Activated CD8-positive, alpha-beta T cell treated with anti-CD3 and anti-CD28 coated beads, Interleukin-2, amount 10 ng/mL, durations not matched to agents 7 days and 5 days (primary cell): ENCODE measurements around the gene FHIT. TPM values are rescaled to one million over a fixed set of nuclear protein-coding genes. Genes with fewer than 3 reads are reported as not detected.

Experiments
- ATAC-seq: fragments of 150-1000 bp; cut with Tn5 transposase; one replicate; pipeline ENCODE4 v1.10.0; 2021; ENCODE audit warnings: moderate library complexity
- CTCF ChIA-PET: fragments of 350-600 bp; sonication (Branson Sonifier 250); formaldehyde crosslinking; loops from one replicate; lab custom pipeline; 2021; ENCODE audit warnings: antibody characterized with exemption; lab: Charles Lee
- POLR2A ChIA-PET: fragments of 350-600 bp; sonication (Branson Sonifier 250); formaldehyde crosslinking; loops from one replicate; lab custom pipeline; 2021; ENCODE audit warnings: antibody characterized with exemption; lab: Charles Lee
- DNase-seq: peaks from one replicate; pipeline ENCODE4 v3.0.0-alpha.2; 2020
- H3K27ac Mint-ChIP-seq: one replicate; pipeline ENCODE4 v1.8.0; 2021; ENCODE audit warnings: mild to moderate bottlenecking, mixed read lengths
- H3K27me3 Mint-ChIP-seq: one replicate; pipeline ENCODE4 v1.8.0; 2021; ENCODE audit warnings: low read depth, mixed read lengths
- H3K36me3 Mint-ChIP-seq: one replicate; pipeline ENCODE4 v1.8.0; 2021; ENCODE audit warnings: low read depth, mixed read lengths
- H3K4me1 Mint-ChIP-seq: one replicate; pipeline ENCODE4 v1.8.0; 2021; ENCODE audit warnings: low read depth, mixed read lengths
- H3K4me3 Mint-ChIP-seq: one replicate; pipeline ENCODE4 v1.8.0; 2021; ENCODE audit warnings: mild to moderate bottlenecking, mixed read lengths
- H3K9me3 Mint-ChIP-seq: one replicate; pipeline ENCODE4 v1.8.0; 2022; ENCODE audit warnings: mixed read lengths; ENCODE audit not compliant: insufficient read depth
- total RNA-seq, 2 experiments: library from RNA; stranded (reverse); gene quantifications; one replicate each; pipeline ENCODE4 v1.2.3, GENCODE V29; 2021

The FHIT gene
- total RNA-seq, 2 experiments from 2014 or later, result 4.8 TPM

GRCh38 chr3:60413551-60413950, 837.7 kb downstream of the FHIT start:
- H3K9me3 Mint-ChIP-seq, result no peaks in the 10 kb centered on the region
- ATAC-seq (no peak), DNase-seq (no peak)
- ChIA-PET POLR2A (no interaction called here), CTCF (no interaction called here)
- no peaks in the 10 kb centered on the region for H3K4me1 Mint-ChIP-seq
- no peak overlapping the region for H3K4me3 Mint-ChIP-seq
- H3K27ac Mint-ChIP-seq, result no peak overlapping the region
- H3K27me3 Mint-ChIP-seq, result no peaks in the 10 kb centered on the region
- H3K36me3 Mint-ChIP-seq, result no peaks in the 10 kb centered on the region

DNA sequence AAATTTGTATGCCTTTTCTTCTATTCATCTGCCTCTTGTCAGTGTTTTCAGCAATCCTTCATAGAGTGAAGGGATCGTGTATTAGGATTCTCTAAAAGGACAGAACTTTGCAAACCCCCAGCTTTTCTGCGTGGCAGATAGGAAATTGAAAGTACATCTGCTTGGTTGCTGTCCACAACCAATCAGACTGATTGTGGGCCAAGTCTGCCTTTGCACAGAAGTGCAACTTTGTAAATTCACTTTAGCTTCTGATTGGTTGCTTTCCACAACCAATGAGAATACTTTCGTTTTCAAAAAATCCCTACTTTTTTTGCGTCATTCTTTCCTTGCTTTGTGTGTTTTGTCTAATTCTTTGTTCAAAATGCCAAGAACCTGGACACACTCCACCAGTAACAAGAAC, 847.4 kb downstream of the FHIT start:
- H3K4me3 Mint-ChIP-seq, result no peak overlapping the region
- peaks cover 1% of the 10 kb centered on the region for H3K4me1 Mint-ChIP-seq
- no peak overlapping the region for H3K27ac Mint-ChIP-seq
- H3K36me3 Mint-ChIP-seq, result no peaks in the 10 kb centered on the region
- CTCF ChIA-PET, result no interaction called here
- no peaks in the 10 kb centered on the region for H3K27me3 Mint-ChIP-seq
- POLR2A ChIA-PET, result no interaction called here
- no peaks in the 10 kb centered on the region for H3K9me3 Mint-ChIP-seq
- ATAC-seq (no peak), DNase-seq (no peak)

- no peak overlapping the region for H3K4me3 Mint-ChIP-seq
- no peak overlapping the region for H3K27ac Mint-ChIP-seq
- no peaks in the 10 kb centered on the region for H3K27me3 Mint-ChIP-seq
- ATAC-seq (no peak), DNase-seq (no peak)
- no peaks in the 10 kb centered on the region for H3K36me3 Mint-ChIP-seq
- CTCF ChIA-PET, result no interaction called here
- POLR2A ChIA-PET, result no interaction called here
- H3K9me3 Mint-ChIP-seq, result no peaks in the 10 kb centered on the region
- peaks cover 1% of the 10 kb centered on the region for H3K4me1 Mint-ChIP-seq
Observed at GRCh38 chr3:60402931-60403330, 848.3 kb downstream of the FHIT start.

- no peak overlapping the region for H3K27ac Mint-ChIP-seq
- no peaks in the 10 kb centered on the region for H3K9me3 Mint-ChIP-seq
- ATAC-seq, result no peak
Observed at GRCh38 chr3:60399861-60400845, 851.1 kb downstream of the FHIT start.

DNA sequence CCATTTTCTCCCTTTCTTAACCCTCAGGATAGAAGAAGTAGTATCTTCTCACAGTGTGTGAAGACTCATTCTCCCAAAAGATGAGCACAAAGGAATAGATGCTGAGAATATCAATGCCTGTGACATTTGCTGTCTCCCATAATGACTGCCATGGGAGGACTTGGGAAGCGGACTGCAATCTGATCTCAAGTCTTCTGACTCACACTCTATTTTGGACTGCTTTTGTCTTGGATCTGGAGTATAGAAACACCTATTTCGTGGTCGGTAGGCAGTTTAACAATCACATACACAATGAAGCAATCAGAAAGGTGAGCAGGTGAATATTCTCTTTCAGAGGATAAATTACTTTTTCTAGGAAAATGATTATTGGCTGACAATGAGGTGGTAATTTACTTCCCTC, 852.0 kb downstream of the FHIT start:
- H3K36me3 Mint-ChIP-seq, result no peaks in the 10 kb centered on the region
- no peak for DNase-seq
- ChIA-PET POLR2A (no interaction called here), CTCF (no interaction called here)
- peaks cover 1% of the 10 kb centered on the region for H3K4me1 Mint-ChIP-seq
- H3K27me3 Mint-ChIP-seq, result no peaks in the 10 kb centered on the region
- H3K4me3 Mint-ChIP-seq, result no peak overlapping the region
- no peak for ATAC-seq
- no peaks in the 10 kb centered on the region for H3K9me3 Mint-ChIP-seq
- H3K27ac Mint-ChIP-seq, result no peak overlapping the region

More at GRCh38 chr3:60399861-60400845, 851.1 kb downstream of the FHIT start:
- no peaks in the 10 kb centered on the region for H3K27me3 Mint-ChIP-seq
- DNase-seq, result no peak
- H3K36me3 Mint-ChIP-seq, result no peaks in the 10 kb centered on the region
- peaks cover 1% of the 10 kb centered on the region for H3K4me1 Mint-ChIP-seq
- ChIA-PET POLR2A (no interaction called here), CTCF (no interaction called here)
- no peak overlapping the region for H3K4me3 Mint-ChIP-seq

DNA sequence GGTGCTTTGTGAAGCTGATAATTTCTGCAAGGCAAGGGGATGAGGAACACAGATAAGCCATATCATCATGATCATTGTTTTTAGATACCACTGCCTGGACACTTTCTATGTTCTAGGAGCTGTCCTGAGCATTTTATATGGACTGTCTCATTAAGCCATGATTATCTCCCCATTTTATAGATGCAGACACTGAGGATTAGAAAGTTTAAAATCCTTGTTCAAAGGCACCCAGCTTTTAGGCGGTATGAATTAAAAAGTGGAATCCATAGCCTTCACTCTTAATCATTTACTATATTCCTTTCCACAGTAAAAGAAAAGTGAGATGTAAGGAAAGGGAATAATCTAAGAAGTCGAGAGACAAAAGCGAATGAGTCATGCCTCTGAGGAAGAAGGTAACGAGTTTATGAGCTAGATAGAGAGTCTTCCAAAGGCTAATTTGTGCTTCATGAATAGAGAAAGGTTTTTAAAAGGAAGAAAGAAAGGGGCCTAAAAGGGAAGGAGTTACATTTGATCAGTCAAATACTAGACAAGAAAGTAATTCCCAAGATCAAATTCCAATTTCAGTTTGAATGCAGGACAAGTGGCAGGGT, 856.0 kb downstream of the FHIT start:
- ChIA-PET CTCF (no interaction called here), POLR2A (no interaction called here)
- ATAC-seq (no peak), DNase-seq (no peak)
- no peaks in the 10 kb centered on the region for H3K9me3 Mint-ChIP-seq
- no peak overlapping the region for H3K4me3 Mint-ChIP-seq
- H3K4me1 Mint-ChIP-seq, result peaks cover 1% of the 10 kb centered on the region
- no peaks in the 10 kb centered on the region for H3K36me3 Mint-ChIP-seq
- H3K27me3 Mint-ChIP-seq, result no peaks in the 10 kb centered on the region
- no peak overlapping the region for H3K27ac Mint-ChIP-seq

DNA sequence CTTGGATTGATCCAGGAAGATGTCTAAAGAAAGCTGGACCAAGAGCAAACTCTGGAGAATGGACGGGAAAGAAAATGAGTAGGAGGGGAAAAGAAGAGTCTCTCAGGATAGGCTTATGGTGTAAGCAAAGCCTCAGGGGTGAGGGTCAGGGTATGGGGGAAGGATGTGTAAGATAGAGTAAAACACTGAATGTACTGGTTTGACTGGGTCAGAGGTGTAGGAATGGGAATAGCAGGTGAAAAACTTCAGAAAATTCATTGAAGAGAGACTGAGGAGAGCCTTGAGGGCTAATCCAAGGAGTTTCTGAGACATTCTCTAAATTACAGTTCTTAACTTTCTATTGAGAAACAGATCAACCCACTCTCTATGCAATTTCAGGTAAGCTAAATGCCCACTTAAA, 857.3 kb downstream of the FHIT start:
- ChIA-PET CTCF (no interaction called here), POLR2A (no interaction called here)
- no peak for DNase-seq
- H3K27me3 Mint-ChIP-seq, result no peaks in the 10 kb centered on the region
- no peak for ATAC-seq
- no peak overlapping the region for H3K27ac Mint-ChIP-seq
- no peaks in the 10 kb centered on the region for H3K9me3 Mint-ChIP-seq
- H3K4me1 Mint-ChIP-seq, result no peaks in the 10 kb centered on the region
- no peaks in the 10 kb centered on the region for H3K36me3 Mint-ChIP-seq
- H3K4me3 Mint-ChIP-seq, result no peak overlapping the region

GRCh38 chr3:60392501-60392900, 858.8 kb downstream of the FHIT start:
- Mint-ChIP-seq H3K36me3 (no peaks in the 10 kb centered on the region), H3K27me3 (no peaks in the 10 kb centered on the region), H3K27ac (no peak overlapping the region), H3K4me1 (no peaks in the 10 kb centered on the region), H3K4me3 (no peak overlapping the region), H3K9me3 (no peaks in the 10 kb centered on the region)
- DNase-seq (no peak), ATAC-seq (no peak)
- CTCF ChIA-PET, result no interaction called here
- POLR2A ChIA-PET, result no interaction called here

GRCh38 chr3:60391292-60391691, 860.0 kb downstream of the FHIT start:
- ChIA-PET POLR2A (no interaction called here), CTCF (no interaction called here)
- no peak for DNase-seq
- no peak overlapping the region for H3K27ac Mint-ChIP-seq
- no peaks in the 10 kb centered on the region for H3K9me3 Mint-ChIP-seq
- H3K36me3 Mint-ChIP-seq, result no peaks in the 10 kb centered on the region
- no peak overlapping the region for H3K4me3 Mint-ChIP-seq
- no peaks in the 10 kb centered on the region for H3K4me1 Mint-ChIP-seq
- H3K27me3 Mint-ChIP-seq, result no peaks in the 10 kb centered on the region
- no peak for ATAC-seq

DNA sequence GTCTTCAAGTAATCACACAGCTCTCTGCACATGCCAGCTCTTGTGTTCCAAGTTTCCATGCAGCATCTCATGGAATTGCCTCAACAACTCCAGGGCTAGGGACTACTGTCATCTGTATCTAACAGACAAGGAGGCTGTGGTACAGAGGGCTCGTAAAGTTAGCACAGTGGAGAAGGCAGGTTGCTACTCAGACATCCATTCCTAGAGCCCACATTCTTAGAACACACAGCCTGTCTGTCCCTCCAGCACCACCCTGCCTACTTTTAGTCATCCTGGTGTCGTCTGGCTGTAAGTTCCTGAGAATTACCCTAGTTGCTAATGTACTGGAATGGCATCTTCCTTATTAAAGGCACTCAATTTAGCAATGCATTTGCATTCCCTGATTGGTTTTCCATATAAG, 862.5 kb downstream of the FHIT start:
- H3K36me3 Mint-ChIP-seq, result no peaks in the 10 kb centered on the region
- H3K4me1 Mint-ChIP-seq, result no peaks in the 10 kb centered on the region
- ATAC-seq, result no peak
- POLR2A ChIA-PET, result no interaction called here
- no peaks in the 10 kb centered on the region for H3K27me3 Mint-ChIP-seq
- H3K27ac Mint-ChIP-seq, result no peak overlapping the region
- no peaks in the 10 kb centered on the region for H3K9me3 Mint-ChIP-seq
- CTCF ChIA-PET, result no interaction called here
- no peak for DNase-seq
- H3K4me3 Mint-ChIP-seq, result no peak overlapping the region

DNA sequence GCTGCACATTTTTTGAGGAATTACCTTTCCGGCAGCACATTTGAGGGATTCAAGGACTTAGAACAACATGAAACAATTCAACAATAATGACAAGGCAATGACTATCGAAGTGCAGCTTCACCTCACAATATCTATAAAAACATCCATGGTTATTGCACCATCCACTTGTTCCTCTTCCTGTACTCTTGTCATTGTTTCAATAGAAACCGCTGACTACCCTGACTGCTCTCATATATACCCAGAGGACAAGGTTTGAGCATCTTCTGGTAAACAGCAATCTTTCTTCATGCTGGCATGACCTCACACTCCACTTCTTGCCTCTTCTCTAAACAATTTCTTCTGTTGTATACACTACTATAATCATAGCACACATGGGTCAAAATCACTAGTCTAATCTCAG, 864.9 kb downstream of the FHIT start:
- no peaks in the 10 kb centered on the region for H3K9me3 Mint-ChIP-seq
- no peak overlapping the region for H3K27ac Mint-ChIP-seq
- no peaks in the 10 kb centered on the region for H3K27me3 Mint-ChIP-seq
- no peak overlapping the region for H3K4me3 Mint-ChIP-seq
- no peaks in the 10 kb centered on the region for H3K4me1 Mint-ChIP-seq
- DNase-seq (no peak), ATAC-seq (no peak)
- no peaks in the 10 kb centered on the region for H3K36me3 Mint-ChIP-seq
- POLR2A ChIA-PET, result no interaction called here
- CTCF ChIA-PET, result no interaction called here

- Mint-ChIP-seq H3K9me3 (no peaks in the 10 kb centered on the region), H3K27ac (no peak overlapping the region), H3K4me3 (no peak overlapping the region), H3K36me3 (no peaks in the 10 kb centered on the region), H3K4me1 (no peaks in the 10 kb centered on the region), H3K27me3 (no peaks in the 10 kb centered on the region)
- no peak for DNase-seq
- ChIA-PET POLR2A (no interaction called here), CTCF (no interaction called here)
- ATAC-seq, result no peak
Observed at GRCh38 chr3:60384341-60384740, 866.9 kb downstream of the FHIT start.
